Stimulated activated CD4-positive, alpha-beta T cell treated with anti-CD3 and anti-CD28 coated beads, Interleukin-2, amount 100 ng/mL, for 48 hours (primary cell): ENCODE data around the gene TMEM181.
"Not testable (repeated sequence)": the region's sequence is repeated elsewhere in the genome, so short reads cannot be mapped to it uniquely, and the experiment has no call there.

Source experiments
- DNase-seq, 2 donors: peaks; one replicate each; pipeline ENCODE4 v3.0.0-alpha.2; 2020

TMEM181 gene

DNA sequence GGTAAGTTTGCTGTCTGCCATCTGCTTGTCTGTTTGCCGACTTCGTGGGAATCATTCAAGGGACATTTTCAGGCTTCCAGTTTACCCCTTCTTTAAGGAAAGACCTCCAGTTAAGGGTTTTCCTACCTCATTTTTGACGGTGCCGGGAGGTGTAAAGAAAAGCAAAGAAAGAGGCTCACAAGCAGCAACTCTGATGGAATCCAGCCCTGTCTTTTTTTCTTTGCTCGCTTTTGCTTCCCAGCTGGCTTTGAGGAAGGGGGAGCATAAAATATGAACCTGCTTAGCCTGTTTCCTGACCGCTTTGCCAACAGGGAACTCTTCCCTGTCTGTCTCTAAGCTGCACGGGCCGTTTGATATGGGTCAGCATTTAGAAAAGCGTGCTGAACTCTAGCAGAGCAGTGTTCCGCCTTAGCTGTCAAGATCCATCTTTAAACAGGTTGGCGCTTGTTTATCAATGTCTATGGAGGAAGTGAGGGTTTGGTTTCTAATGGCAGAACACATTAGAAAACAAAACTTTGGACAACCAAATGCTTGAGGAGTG is 103.8 kb downstream of the TMEM181 start:
- no peak for DNase-seq

- DNase-seq = no peak
Measured at GRCh38 chr6:158665332-158665731, 105.4 kb downstream of the TMEM181 start.

DNA sequence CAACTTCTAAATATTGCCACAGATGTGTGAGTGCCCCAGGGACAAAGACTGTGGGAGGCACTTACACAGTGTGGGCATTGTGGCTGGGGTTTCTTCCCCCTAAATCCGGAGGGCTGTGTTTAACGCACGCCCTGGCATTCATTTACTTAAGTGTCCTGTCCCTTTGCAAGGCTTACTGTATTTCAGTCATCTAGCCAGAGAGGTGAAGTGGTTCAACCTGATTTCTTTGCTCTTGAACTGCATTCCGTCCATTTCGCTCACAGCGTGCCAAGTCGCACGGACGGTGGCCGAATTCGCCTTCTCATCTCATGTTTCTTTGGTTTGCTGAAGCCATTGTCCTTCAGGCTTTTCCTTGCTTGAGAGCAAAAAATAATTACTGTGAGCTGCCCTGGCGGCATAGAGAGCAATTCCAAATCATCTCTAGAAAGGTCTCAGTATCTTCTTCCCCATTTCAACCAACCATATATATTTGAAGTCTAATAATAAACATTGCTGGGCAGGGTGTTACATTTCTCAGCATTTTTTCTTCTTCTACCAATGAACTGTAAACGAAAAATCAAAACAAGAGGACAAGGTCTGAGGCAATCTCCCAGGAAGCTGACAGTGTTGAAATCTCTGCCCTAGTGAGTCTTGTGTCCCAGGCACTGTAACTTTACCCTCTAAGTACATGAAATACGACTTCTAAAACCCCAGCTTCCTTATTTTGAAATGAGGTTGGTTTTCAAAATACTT is 106.9 kb downstream of the TMEM181 start:
- DNase-seq = no peak

DNA sequence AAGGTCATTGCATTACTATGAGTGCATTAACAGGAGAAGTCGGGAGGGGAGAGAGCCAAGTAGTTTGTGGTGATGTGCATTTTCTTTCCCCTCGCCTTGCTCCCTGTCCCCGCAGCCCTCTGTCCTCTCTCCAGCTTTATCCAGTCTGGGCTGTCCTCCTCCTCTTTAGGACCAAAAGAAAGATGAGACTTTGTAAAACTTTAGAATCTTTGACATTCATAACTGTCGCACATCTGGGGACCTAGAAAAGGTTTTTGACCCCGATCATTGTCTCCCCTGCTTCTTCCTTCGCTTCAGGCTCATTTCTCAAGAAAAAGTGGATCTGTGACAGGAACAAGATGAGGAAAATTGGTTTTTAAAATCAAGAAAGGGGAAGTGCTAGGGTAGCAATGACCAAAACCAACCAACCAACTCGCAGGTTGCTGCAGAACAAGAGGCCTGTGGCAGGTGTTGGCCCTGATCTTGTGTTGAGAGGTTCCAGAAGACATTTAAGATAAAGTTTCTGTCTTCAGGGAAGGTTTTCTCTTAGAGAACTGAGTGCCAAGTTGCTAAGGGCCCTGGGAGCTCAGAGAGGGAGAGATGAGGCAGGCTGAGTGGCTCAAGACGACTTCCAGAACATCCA is 107.6 kb downstream of the TMEM181 start:
- DNase-seq = no peak

- no peak for DNase-seq
Measured at GRCh38 chr6:158668707-158669103, 108.8 kb downstream of the TMEM181 start.

DNA sequence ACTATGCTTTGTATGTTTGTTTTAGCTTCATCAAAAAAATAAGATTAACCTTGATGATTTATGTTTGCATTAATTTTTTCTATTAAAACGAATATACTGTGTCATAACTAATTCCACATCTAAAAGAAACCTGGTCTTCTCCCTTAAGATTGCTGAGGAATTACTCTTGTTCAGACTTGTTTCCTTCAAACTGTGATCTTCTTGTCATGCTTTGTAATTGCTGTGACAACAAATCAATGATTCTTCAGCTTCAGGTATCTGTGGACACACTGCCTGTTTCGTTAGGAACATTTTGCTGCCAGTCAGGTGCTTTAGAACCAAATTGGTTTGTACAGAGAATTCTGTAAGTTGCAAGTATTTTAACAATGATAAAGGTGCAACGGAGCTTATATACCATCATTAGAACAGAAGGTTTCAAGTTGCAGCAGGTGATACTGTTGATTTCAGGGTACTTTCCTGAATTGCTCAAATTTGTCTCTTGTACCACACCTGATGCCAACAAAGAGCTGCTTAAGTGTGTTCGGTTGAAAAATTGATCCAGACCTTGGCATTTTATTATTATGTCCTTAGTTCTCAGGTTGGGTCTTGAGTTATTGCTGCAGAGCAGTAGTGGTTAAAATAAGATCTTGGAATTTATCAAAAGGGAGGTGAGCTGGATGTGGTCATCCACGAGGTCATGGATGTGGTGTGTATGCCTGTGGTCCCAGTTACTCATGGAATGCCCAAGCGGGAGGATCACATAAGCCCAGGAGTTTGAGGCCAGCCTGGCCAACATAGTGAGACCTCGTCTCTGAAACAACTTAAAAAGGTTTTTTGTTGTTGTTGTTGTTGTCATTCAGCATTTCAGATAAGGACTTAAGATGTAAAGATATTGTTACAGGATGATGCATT is 109.5 kb downstream of the TMEM181 start:
- DNase-seq = no peak

DNA sequence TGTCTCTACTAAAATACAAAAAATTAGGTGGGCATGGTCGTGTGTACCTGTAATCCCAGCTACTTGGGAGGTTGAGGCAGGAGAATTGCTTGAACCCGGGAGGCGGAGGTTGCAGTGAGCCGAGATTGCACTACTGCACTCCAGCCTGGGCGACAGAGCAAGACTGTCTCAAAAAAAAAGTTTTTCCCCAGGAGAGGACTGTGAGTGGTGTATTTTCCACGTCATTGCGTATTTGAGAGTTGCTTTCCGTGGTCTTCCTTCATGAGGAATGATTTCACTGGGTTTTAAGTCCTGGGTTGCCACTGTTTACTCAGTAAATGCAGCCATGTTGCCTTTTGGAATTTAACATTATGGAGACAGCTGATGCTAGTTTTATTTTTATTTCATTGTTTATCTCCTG is 112.2 kb downstream of the TMEM181 start:
- not testable (repeated sequence) for DNase-seq

DNA sequence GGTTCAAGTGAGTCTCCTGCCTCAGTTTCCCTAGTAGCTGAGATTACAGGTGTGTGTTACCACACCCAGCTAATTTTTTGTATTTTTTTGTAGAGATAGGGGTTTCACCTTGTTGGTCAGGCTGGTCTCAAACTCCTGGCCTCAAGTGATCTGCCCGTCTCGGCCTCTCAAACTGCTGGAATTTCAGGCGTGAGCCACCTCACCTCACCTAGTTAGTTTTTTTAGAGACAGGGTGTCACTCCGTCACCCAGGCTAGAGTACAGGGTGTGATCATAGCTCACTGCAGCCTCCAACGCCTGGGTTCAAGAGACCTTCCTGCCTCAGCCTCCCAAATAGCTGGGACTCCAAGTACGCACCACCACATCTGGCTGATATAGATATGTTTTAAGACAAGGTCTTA is 112.8 kb downstream of the TMEM181 start:
- DNase-seq = no peak

DNA sequence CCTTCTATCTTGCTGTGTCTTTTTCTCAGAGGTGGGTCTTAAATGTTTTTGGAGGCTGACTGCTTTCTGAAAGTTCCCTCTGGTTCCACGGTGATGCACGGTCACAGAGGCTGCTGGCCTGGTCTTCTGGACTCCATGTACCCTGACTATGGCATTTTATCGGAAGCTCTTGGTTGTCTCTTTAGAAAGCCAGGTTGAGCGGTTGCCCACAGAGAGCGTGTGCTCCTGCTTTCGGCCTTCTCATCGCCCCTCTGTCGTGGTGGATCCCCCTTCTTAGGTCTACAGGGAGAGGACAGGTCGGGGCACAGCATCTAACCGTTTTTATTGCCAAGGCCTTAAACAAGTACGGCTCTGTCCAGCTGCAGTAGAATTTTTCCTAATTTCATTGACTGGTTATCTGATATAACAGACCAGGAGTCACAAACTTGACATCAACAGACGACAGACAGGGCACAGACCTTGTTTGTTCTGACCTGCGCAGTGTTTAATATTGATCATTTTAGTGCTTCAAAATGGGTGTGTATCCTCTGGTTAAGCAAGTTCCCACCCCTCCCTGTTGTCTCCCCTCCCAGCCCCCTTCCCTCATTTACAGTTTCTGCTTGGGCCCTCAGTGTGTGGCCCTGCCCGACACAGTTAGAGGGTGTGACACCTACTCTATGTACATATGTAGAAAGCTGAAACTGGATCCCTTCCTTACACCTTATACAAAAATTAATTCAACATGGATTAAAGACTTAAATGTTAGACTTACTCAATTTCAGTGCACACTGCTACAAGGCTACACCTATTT is 114.6 kb downstream of the TMEM181 start:
- no peak for DNase-seq

- DNase-seq = not testable (repeated sequence)
Measured at GRCh38 chr6:158677094-158677493, 117.2 kb downstream of the TMEM181 start.

GRCh38 chr6:158677906-158678578 is 118.2 kb downstream of the TMEM181 start:
- no peak for DNase-seq

GRCh38 chr6:158680015-158680414 is 120.1 kb downstream of the TMEM181 start:
- no peak for DNase-seq

- no peak for DNase-seq
Measured at GRCh38 chr6:158680481-158680880, 120.6 kb downstream of the TMEM181 start.

DNA sequence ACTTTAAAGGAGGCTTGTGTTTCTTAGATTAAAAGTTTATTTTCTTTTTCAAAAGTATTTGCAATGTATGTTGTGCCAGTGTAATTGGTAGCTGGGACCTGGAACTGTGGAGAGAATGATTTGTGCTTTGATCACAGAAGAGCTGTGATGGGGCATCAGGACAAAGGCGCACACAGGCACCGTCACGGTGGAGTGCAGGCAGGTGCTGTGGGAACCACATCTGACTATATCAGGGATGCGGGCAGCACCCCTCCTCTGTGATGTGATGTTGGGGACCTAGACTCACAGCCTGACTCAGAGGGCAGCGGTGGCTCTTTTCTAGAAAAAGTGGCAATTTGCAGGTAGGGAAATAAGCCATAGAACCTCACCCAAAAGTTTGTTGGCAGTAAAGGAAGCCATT is 124.4 kb downstream of the TMEM181 start:
- no peak for DNase-seq

DNA sequence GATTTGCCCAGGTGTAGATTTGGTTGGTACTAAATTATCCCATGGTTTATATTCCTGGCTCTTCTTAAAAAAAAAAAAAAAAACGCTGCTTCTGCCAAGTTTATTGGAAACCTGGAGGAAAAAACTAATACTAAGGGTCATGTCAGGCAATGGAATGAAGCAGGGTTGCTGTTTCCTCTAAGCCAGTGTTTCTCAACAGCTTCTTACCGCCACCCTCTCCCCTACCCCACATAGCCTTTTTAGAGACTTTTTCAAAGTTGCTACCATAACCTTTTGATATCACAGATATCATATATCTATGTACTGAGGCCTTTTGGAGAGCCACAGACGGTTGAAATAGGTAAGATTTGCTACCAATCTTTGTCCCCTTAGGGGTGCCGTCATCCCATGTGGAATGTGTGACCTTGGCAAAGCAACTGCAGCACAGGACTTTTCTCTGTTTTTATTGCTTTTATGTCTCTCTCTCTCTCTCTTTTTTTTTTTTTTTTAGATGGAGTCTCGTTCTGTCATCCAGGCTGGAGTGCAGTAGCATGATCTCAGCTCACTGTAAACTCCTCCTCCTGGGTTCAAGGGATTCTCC is 124.9 kb downstream of the TMEM181 start:
- DNase-seq = no peak
